ENCODE results near the gene ADAMTS2. TPM values are rescaled to one million over a fixed set of nuclear protein-coding genes. Genes with fewer than 3 reads are reported as not detected.

Gene ADAMTS2
- total RNA-seq, 1 donor from 2014 or later, result 1.2 TPM

DNA sequence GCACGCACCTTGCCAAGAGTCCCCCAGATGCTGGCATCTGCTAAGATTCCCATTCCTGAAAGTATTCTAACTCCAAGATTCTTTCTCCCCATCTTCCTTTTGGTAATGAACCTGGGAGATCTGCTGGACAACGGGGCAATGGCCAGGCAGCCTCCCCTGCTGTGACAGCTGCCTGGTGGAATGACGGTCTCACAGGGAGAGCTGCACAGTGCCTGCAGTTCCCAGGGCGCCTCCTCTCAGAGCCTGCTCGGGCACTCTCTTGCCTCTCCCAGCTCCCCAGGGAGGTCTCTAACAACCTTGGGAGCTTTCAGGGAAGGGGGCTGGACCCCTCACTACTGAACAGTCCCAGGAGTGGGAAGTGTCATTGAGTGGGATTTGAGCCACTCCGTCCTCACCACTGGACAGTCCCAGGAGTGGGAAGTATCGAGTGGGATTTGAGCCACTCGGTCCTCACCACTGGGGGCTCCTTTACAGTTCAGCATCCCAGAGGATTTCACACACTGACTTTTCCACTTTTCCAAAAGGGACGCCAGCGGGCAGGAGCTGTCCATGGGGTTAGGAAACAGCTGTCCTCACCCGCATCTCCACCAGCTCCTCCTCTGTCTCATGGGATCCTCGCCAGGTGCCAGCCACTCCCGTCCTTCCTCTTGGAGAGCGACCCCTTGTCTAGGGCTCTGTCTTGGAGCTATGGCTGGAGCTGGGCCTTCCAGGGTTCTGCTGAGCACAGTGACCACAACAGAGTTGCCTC lies 65.7 kb downstream of the ADAMTS2 start:
- no peak overlapping the region for H3K4me3 Mint-ChIP-seq
- Histone ChIP-seq H3K9ac (no peak overlapping the region), H3K9me3 (ENCODE audit: low read depth) (no peaks in the 10 kb centered on the region), H3K27me3 (no peaks in the 10 kb centered on the region), H3K27ac (no peak overlapping the region), H3F3A (ENCODE audit: low read depth) (no peaks in the 10 kb centered on the region), H2AFZ (replicated peaks) (no peak overlapping the region), H3K4me2 (no peak overlapping the region), H4K20me1 (ENCODE audit: low read depth) (no peaks in the 10 kb centered on the region), H3K4me3 (no peak overlapping the region), H3K4me1 (no peaks in the 10 kb centered on the region), H3K79me2 (ENCODE audit: low read depth) (no peaks in the 10 kb centered on the region), H3K36me3 (no peaks in the 10 kb centered on the region)
- no peak overlapping the region for H3K27ac Mint-ChIP-seq
- peaks cover 9% of the 10 kb centered on the region for H3K27me3 Mint-ChIP-seq (ENCODE audit: insufficient read depth, low read depth)
- TF ChIP-seq, protein P1, sequence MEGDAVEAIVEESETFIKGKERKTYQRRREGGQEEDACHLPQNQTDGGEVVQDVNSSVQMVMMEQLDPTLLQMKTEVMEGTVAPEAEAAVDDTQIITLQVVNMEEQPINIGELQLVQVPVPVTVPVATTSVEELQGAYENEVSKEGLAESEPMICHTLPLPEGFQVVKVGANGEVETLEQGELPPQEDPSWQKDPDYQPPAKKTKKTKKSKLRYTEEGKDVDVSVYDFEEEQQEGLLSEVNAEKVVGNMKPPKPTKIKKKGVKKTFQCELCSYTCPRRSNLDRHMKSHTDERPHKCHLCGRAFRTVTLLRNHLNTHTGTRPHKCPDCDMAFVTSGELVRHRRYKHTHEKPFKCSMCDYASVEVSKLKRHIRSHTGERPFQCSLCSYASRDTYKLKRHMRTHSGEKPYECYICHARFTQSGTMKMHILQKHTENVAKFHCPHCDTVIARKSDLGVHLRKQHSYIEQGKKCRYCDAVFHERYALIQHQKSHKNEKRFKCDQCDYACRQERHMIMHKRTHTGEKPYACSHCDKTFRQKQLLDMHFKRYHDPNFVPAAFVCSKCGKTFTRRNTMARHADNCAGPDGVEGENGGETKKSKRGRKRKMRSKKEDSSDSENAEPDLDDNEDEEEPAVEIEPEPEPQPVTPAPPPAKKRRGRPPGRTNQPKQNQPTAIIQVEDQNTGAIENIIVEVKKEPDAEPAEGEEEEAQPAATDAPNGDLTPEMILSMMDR (IDR thresholded peaks at IDR 0.05), result no peak
- TF ChIP-seq EZH2 (IDR thresholded peaks at IDR 0.05), result no peak
- TF ChIP-seq EZH2phosphoT487 (IDR thresholded peaks at IDR 0.05), result no peak
- H3K36me3 Mint-ChIP-seq, result no peaks in the 10 kb centered on the region
- no peaks in the 10 kb centered on the region for H3K9me3 Mint-ChIP-seq
- DNase-seq (ENCODE audit: low spot score), result no peak
- peaks cover 17% of the 10 kb centered on the region for H3K4me1 Mint-ChIP-seq

DNA sequence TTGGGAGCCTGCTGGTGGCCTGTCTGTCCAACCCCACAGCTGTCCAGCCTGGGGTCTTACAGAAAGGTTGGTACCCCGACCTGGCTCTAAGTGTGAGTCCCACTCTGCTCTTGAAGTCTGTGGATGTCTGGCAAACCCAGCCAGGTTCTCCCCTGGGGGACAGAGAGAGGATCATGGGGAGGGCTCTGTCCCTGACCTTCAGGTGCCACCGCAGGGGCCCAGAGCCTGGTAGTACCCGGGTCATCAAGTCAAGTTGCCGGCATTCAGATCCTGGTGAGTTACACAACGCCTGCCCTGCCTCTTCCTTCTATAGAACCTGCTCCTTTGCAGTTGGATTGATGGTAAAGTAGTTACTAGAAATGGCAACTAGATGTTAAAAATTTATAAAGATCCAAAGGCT lies 66.7 kb downstream of the ADAMTS2 start:
- H3K27ac Mint-ChIP-seq, result peak overlapping the region; percentile 59
- TF ChIP-seq EZH2phosphoT487 (IDR thresholded peaks at IDR 0.05), result no peak
- TF ChIP-seq EZH2 (IDR thresholded peaks at IDR 0.05), result no peak
- TF ChIP-seq, protein P1 (IDR thresholded peaks at IDR 0.05), result no peak
- H3K4me2 ChIP-seq, result no peak overlapping the region

DNA sequence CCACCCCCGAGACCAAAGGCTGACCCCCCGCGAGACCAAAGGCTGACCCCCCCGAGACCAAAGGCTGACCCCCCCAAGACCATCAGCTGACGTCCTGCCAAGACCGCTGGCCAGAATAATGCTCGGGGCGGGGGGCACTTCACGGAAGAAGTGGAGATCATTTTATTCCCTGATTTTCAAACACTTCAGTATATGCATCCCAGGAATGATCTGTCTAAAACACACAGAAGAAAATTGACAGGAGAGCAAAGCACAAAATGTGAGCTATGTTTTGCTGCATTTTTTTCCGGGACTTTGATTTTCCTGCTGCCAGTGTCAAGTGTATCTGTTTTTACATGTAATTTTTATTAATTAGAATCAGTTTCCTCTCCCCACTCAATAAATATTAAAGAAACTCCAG lies 67.1 kb downstream of the ADAMTS2 start:
- Mint-ChIP-seq H3K4me1 (peaks cover 23% of the 10 kb centered on the region), H3K27ac (no peak overlapping the region), H3K27me3 (ENCODE audit: insufficient read depth, low read depth) (peaks cover 8% of the 10 kb centered on the region), H3K9me3 (no peaks in the 10 kb centered on the region), H3K4me3 (no peak overlapping the region), H3K36me3 (no peaks in the 10 kb centered on the region)
- Histone ChIP-seq H3K4me2 (no peak overlapping the region), H3K27me3 (no peaks in the 10 kb centered on the region), H3K4me3 (no peak overlapping the region), H2AFZ (replicated peaks) (no peak overlapping the region), H3K9ac (no peak overlapping the region), H3K4me1 (no peaks in the 10 kb centered on the region), H3K36me3 (no peaks in the 10 kb centered on the region), H3K79me2 (ENCODE audit: low read depth) (no peaks in the 10 kb centered on the region), H3K9me3 (ENCODE audit: low read depth) (no peaks in the 10 kb centered on the region), H3K27ac (no peak overlapping the region), H4K20me1 (ENCODE audit: low read depth) (no peaks in the 10 kb centered on the region), H3F3A (ENCODE audit: low read depth) (no peaks in the 10 kb centered on the region)
- TF ChIP-seq EZH2 (IDR thresholded peaks at IDR 0.05), result no peak
- TF ChIP-seq, protein P1 (IDR thresholded peaks at IDR 0.05), result no peak
- TF ChIP-seq EZH2phosphoT487 (IDR thresholded peaks at IDR 0.05), result no peak
- no peak for DNase-seq (ENCODE audit: low spot score)

More for the DNA sequence above, 66.7 kb downstream of the ADAMTS2 start:
- no peak overlapping the region for H3K27ac ChIP-seq
- H3K27me3 ChIP-seq, result no peaks in the 10 kb centered on the region
- DNase-seq (ENCODE audit: low spot score), result no peak
- H3K79me2 ChIP-seq (ENCODE audit: low read depth), result no peaks in the 10 kb centered on the region
- Mint-ChIP-seq H3K4me1 (peaks cover 19% of the 10 kb centered on the region), H3K4me3 (no peak overlapping the region), H3K9me3 (no peaks in the 10 kb centered on the region), H3K36me3 (no peaks in the 10 kb centered on the region), H3K27me3 (ENCODE audit: insufficient read depth, low read depth) (peaks cover 8% of the 10 kb centered on the region)
- no peak overlapping the region for H3K4me3 ChIP-seq
- no peaks in the 10 kb centered on the region for H4K20me1 ChIP-seq (ENCODE audit: low read depth)
- H3K9me3 ChIP-seq (ENCODE audit: low read depth), result no peaks in the 10 kb centered on the region
- no peaks in the 10 kb centered on the region for H3K4me1 ChIP-seq
- H2AFZ ChIP-seq (replicated peaks), result no peak overlapping the region
- no peaks in the 10 kb centered on the region for H3K36me3 ChIP-seq
- H3F3A ChIP-seq (ENCODE audit: low read depth), result no peaks in the 10 kb centered on the region
- H3K9ac ChIP-seq, result no peak overlapping the region

Data from neural progenitor cell (in vitro differentiated cells).